MCF 10A (cell line): ENCODE measurements around the gene EDNRB. TPM values are rescaled to one million over a fixed set of nuclear protein-coding genes. Genes with fewer than 3 reads are reported as not detected.

Experiments
- BruUV-seq: library from RNA; stranded (reverse); fragments of 400-500 nt; replicated peaks from 2 replicates; lab custom pipeline; 2021; lab: Mats Ljungman, UMichigan
- CTCF ChIA-PET: fragments of 300-600 bp; sonication (Branson Sonifier 250); formaldehyde crosslinking; extraction: SDS; loops from one replicate; lab custom pipeline; 2021; ENCODE audit warnings: antibody characterized with exemption, inconsistent platforms; lab: Yijun Ruan, JAX
- POLR2A ChIA-PET: fragments of 300-600, 350-650 bp; sonication (Branson Sonifier 250); formaldehyde crosslinking; extraction: SDS; loops from one replicate; lab custom pipeline; 2020; ENCODE audit warnings: antibody characterized with exemption, inconsistent platforms; lab: Yijun Ruan, JAX
- DNase-seq: peaks from one replicate; pipeline ENCODE4 v3.0.0-alpha.2; 2018; ENCODE audit not compliant: unreplicated experiment
- H3K27ac Mint-ChIP-seq: one replicate; pipeline ENCODE4 v1.8.0; 2022; ENCODE audit warnings: mild to moderate bottlenecking, low read depth, mixed read lengths; ENCODE audit not compliant: unreplicated experiment
- H3K27me3 Mint-ChIP-seq: one replicate; pipeline ENCODE4 v1.8.0; 2022; ENCODE audit warnings: mixed read lengths; ENCODE audit not compliant: insufficient read depth, unreplicated experiment
- H3K36me3 Mint-ChIP-seq: one replicate; pipeline ENCODE4 v1.8.0; 2022; ENCODE audit warnings: mild to moderate bottlenecking, moderate library complexity, mixed read lengths; ENCODE audit not compliant: insufficient read depth, unreplicated experiment
- H3K4me1 Mint-ChIP-seq: one replicate; pipeline ENCODE4 v1.8.0; 2022; ENCODE audit warnings: mixed read lengths; ENCODE audit not compliant: insufficient read depth, unreplicated experiment
- H3K4me3 Mint-ChIP-seq: one replicate; pipeline ENCODE4 v1.8.0; 2022; ENCODE audit warnings: mild to moderate bottlenecking, moderate library complexity, mixed read lengths; ENCODE audit not compliant: unreplicated experiment
- H3K9me3 Mint-ChIP-seq: one replicate; pipeline ENCODE4 v1.8.0; 2022; ENCODE audit warnings: mixed read lengths; ENCODE audit not compliant: unreplicated experiment
- intact Hi-C: fragments of 100-400 bp; cut with micrococcal nuclease; formaldehyde crosslinking; loops from 2 replicates; pipeline ENCODE4 v1.14.1; 2022
- total RNA-seq: library from RNA; stranded (reverse); gene quantifications from 2 replicates; pipeline ENCODE4 v1.2.3, GENCODE V29; 2022
- TF ChIP-seq, protein P1 (sequence below): fragments of 200-600 bp; IDR thresholded peaks from one replicate; pipeline ENCODE4 v1.8.0; 2022; ENCODE audit warnings: antibody characterized with exemption, mild to moderate bottlenecking; ENCODE audit not compliant: unreplicated experiment

The EDNRB gene
- total RNA-seq, 1 experiment from 2014 or later, result not detected

DNA sequence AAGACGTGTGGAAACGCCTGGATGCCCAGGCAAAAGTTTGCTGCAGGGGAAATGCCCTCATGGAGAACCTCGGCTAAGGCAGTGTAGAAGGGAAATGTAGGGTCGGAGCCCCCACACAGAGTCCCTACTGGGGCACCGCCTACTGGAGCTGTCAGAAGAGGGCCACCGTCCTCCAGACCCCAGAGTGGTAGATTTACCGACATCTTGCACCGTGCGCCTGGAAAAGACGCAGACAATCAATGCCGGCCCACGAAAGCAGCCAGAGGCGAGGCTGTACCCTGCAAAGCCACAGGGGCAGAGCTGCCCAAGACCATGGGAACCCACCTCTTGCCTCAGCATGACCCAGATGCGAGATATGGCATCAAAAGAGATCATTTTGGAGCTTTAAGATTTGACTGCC lies 7.0 kb upstream of the EDNRB start:
- H3K27me3 Mint-ChIP-seq, result no peaks in the 10 kb centered on the region

DNA sequence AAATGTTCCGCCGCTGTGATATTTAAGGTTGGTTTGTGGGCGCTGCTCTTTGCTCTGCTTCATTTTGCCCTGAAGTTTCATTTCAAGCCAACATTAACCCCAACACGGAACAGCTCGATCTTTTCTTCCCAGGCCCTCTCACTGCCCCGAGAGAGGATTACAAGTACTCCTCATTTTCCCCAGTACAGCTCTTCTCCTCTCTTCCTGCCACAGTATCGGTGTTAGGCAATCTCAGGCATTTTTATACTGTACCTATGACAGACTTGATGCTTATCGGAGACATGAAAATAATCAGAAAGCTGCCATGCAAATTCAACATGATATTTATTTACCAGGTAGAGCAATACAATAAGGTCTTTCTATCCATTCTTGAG lies 1.3 kb upstream of the EDNRB start:
- no peak overlapping the region for H3K4me3 Mint-ChIP-seq

More for the DNA sequence above, 7.0 kb upstream of the EDNRB start:
- no peaks in the 10 kb centered on the region for H3K4me1 Mint-ChIP-seq
- TF ChIP-seq, protein P1, sequence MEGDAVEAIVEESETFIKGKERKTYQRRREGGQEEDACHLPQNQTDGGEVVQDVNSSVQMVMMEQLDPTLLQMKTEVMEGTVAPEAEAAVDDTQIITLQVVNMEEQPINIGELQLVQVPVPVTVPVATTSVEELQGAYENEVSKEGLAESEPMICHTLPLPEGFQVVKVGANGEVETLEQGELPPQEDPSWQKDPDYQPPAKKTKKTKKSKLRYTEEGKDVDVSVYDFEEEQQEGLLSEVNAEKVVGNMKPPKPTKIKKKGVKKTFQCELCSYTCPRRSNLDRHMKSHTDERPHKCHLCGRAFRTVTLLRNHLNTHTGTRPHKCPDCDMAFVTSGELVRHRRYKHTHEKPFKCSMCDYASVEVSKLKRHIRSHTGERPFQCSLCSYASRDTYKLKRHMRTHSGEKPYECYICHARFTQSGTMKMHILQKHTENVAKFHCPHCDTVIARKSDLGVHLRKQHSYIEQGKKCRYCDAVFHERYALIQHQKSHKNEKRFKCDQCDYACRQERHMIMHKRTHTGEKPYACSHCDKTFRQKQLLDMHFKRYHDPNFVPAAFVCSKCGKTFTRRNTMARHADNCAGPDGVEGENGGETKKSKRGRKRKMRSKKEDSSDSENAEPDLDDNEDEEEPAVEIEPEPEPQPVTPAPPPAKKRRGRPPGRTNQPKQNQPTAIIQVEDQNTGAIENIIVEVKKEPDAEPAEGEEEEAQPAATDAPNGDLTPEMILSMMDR, result no peak
- no peak overlapping the region for H3K27ac Mint-ChIP-seq
- CTCF ChIA-PET, result interaction anchor here (0.8 kb wide), 1 partner anchor 214 kb away, joined by 3 read pairs; no protein-coding TSS in a partner anchor
- intact Hi-C loops, result no loop called here
- H3K36me3 Mint-ChIP-seq, result no peaks in the 10 kb centered on the region
- no TSS peak for BruUV-seq
- H3K9me3 Mint-ChIP-seq, result no peaks in the 10 kb centered on the region
- no peak for DNase-seq
- POLR2A ChIA-PET, result interaction anchor here (0.7 kb wide), 1 partner anchor 132 kb away, joined by 3 read pairs; no protein-coding TSS in a partner anchor
- no peak overlapping the region for H3K4me3 Mint-ChIP-seq

DNA sequence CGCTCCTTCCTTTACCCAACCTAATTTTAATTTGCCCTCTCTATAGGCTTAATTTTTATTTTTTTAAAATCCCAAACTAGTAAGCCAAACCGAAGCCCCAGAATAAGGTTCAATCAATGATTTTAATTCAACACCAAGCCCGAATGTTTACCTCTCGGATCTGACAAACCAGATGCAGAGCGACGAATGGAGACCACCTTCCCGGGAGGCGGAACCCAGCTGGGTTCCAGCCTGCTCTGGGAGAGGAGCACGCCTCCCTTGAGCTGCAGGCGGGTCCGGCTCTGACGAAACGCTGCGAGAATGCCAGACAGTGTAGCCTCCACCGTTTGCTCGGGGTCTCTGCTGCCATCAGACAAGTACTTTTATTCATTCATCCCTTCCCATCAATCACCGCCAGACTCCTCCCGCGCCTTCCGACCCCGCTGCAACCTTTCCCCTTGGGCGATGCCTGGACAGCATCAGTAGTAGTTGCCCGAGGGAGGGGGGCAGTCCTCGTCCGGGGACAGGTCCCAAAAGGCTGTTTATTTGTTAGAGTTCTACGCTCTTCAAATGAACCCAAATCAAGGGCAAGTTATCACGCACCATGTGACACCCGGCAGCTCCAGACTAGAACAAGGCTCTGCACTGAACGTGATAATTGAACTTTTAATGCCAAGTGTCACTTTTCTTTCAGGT lies 752 bp upstream of the EDNRB start:
- no peaks in the 10 kb centered on the region for H3K4me1 Mint-ChIP-seq
- TF ChIP-seq, protein P1, result no peak
- BruUV-seq, result no TSS peak
- POLR2A ChIA-PET, result no interaction called here
- H3K4me3 Mint-ChIP-seq, result no peak overlapping the region
- intact Hi-C loops, result no loop called here
- H3K27me3 Mint-ChIP-seq, result no peaks in the 10 kb centered on the region
- no peaks in the 10 kb centered on the region for H3K36me3 Mint-ChIP-seq
- no peak overlapping the region for H3K27ac Mint-ChIP-seq
- DNase-seq, result no peak
- CTCF ChIA-PET, result no interaction called here
- H3K9me3 Mint-ChIP-seq, result no peaks in the 10 kb centered on the region

More for the DNA sequence above, 1.3 kb upstream of the EDNRB start:
- Mint-ChIP-seq H3K9me3 (no peaks in the 10 kb centered on the region), H3K27ac (no peak overlapping the region), H3K36me3 (no peaks in the 10 kb centered on the region), H3K4me1 (no peaks in the 10 kb centered on the region), H3K27me3 (no peaks in the 10 kb centered on the region)
- TF ChIP-seq, protein P1, result no peak
- CTCF ChIA-PET, result no interaction called here
- POLR2A ChIA-PET, result no interaction called here
- BruUV-seq, result no TSS peak
- no peak for DNase-seq
- intact Hi-C loops, result no loop called here

GRCh38 chr13:77916488-77916887 lies 2.1 kb downstream of the EDNRB start:
- no TSS peak for BruUV-seq
- POLR2A ChIA-PET, result no interaction called here

More at GRCh38 chr13:77916488-77916887, 2.1 kb downstream of the EDNRB start:
- Mint-ChIP-seq H3K36me3 (no peaks in the 10 kb centered on the region), H3K4me1 (no peaks in the 10 kb centered on the region), H3K27me3 (no peaks in the 10 kb centered on the region), H3K4me3 (no peak overlapping the region), H3K9me3 (no peaks in the 10 kb centered on the region), H3K27ac (no peak overlapping the region)
- intact Hi-C loops, result no loop called here
- no peak for DNase-seq
- TF ChIP-seq, protein P1, result no peak
- CTCF ChIA-PET, result interaction anchor here (0.8 to 0.9 kb wide), 2 partner anchors 20 to 136 kb away, joined by 3 read pairs; no protein-coding TSS in a partner anchor
